ENCODE data around the gene CLCNKA.

Gene CLCNKA

DNA sequence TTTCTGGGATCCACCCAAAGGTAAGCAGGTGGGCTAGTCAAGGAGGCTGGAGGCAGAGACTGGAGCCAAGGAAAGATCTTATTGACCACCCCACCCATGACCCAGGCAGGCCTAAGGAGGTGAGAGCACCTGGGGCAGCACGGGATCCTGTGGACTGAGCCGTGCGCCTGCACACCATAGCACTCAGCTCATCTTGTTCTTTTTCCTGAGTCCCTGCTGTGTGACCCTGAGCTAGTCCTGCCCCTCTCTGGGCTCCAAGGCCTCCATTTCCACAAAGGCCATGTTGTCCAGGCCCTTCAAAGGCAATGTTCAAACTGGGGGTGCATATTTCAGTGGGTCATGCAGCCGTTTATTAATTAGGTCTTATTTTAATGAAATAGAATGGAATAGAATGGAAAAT lies 44.4 kb downstream of the CLCNKA start:
- FAIRE-seq = no peak

DNA sequence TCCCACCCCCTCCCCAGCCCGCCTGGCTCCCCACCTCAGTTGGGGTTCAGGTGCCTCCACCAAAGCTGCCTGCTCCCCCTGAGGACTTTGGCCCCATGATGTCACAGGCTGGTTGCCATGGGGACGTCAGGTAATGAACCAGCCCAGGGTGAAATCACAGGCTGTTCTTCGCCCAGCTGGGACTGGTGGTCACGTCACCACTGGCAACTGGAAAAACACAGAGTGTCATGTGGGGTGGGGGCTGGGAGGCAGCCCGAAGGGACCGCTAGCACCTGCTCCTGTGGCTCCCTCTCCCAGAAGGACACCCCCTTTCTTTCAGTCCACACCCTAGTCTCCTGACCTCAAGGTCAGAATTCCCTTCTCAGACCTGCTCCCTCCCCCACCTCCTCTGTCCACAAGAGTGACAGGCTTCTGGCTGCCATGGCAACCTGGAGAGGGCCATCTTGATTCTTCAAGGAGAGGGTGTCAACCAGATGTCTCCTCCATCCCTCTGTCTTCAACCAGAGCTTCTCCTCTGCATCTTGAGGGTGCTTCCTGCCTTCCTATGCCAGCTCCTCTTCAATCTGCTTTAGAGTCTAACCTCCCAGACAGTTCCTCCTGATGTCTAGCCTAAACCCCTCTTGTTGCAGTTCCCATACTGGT lies 45.4 kb downstream of the CLCNKA start:
- FAIRE-seq = no peak

DNA sequence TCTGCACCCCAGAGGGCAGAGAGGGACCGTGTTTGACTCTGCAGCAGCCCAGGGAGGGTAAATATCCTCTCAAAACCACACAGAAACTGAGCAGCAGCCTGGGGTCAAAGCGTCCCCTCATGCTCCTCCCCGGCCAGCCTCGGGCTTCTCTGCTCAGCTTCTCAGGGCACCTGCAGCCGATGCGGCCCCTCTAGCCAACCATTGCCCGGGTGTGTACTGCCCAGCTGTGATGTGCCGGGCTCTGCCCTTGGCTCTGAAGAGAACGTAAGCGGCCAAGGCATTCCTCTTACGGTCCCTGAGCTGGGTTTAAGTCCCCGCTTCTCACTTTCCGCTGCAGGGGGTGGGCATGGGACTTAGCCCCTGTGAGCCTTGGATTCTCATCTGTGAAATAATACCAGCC lies 46.1 kb downstream of the CLCNKA start:
- FAIRE-seq = no peak

DNA sequence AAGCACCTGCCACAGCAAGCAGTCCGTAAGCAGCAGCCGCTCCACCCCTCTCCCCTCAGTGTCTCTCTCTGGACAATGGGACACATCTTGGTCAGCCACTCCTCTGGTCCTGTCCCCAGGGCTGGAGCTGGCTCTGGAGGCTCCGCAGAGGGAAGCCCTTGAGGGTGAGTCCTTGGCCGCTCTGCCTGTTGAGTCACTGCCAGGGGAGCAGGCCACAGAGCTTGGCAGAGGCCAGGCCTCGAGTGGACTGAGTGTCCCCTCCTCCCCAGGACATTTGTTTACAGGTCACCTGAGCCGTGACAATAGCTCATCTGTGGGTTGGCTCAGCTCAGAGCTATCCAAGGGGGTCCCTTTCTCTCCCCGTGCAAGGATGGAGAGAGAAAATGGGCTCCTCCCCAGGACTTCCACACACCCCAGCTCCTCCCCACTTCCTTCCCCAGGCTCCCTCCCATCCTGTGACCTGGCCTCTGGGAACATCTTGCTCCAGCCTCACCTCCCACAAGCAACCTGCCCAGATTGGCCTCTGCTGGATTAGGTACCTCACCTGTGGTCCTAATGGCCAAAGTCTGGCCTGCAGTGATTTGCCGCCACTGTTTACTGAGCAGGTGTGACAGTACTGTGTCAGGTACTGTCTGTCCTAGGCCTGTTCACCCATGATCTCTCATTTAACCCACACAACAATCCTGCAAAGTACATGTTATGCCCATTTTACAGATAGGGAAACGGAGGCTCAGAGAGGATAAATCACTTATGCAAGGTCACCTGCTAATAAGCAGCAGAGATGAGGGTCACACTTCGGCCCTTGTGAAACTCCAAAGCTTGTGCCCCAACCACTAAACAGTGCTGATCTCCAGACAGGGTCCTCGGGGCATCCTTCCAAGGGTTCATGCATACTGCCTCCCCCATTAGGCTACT lies 46.8 kb downstream of the CLCNKA start:
- no peak for FAIRE-seq

DNA sequence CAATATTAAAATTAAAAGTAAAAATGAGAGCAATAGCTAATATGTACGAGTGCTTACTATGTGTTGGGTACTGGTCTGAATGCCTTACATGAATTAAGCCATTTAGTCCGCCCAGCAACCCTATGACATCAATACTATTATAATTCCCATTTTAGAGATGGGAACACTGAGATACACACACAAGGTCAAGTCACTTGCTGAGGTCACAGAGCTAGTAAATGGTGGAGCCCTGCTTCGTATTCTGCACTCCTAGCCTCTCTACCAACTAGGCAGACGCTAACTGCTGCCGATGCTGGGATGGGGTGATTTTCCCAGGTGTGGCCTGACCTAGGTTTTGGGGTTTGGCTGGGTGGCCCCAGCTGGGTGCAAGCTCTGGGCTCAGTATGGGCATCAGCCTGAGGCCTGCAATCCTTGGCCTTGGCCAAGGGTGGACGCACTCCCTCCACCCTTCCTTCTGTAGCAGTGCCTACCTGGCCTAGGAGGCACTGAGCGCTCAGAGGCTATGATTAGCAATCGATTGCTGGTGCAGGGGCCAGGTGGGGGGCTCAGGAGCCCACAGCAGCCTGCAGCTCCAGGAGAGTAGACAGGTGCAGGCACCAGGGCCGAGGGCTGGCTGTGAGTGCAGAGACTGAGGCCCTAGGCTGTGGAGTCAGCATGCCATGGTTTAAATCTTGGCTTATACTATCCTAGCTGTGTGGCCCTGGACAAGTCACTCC lies 49.0 kb downstream of the CLCNKA start:
- FAIRE-seq = no peak

DNA sequence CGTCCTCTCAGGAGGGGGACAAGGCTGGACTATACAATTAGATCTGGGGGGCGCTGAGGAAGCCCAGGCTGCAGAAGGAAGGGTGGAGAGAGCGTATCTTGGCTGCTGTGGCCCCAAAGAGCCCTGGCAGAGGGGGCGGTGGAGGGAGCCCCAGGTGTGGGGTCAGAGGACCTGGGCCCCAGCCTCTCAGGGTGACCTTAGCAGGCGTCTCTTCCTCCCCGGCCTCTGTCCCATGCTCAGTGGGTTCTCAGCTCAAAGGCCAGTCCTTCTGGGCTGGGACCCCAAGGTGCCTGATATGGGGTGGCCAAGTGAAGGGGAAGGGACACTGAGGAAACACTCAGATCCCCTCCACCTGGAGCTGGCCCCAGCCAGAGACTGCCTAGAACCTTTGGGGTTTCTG lies 49.8 kb downstream of the CLCNKA start:
- no peak for FAIRE-seq

DNA sequence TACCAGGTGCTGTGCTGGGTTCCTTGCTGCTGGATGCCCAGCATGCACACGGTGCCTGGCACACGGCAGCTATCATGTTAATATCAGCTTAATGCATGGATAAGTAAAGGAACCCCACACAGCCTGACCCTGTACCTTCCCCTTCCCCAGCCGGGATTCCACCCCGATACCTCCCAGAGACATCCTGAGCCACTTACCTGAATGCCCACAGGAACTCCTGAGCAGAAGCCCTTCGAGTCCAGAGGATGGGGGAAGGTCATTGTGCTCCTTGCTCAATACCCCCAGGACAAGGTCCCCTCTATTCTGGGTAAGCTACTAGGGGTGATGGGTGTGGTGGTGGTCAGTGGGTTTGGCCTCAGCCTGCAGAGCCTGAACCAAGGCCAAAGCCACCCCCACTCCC lies 50.3 kb downstream of the CLCNKA start:
- FAIRE-seq = no peak

DNA sequence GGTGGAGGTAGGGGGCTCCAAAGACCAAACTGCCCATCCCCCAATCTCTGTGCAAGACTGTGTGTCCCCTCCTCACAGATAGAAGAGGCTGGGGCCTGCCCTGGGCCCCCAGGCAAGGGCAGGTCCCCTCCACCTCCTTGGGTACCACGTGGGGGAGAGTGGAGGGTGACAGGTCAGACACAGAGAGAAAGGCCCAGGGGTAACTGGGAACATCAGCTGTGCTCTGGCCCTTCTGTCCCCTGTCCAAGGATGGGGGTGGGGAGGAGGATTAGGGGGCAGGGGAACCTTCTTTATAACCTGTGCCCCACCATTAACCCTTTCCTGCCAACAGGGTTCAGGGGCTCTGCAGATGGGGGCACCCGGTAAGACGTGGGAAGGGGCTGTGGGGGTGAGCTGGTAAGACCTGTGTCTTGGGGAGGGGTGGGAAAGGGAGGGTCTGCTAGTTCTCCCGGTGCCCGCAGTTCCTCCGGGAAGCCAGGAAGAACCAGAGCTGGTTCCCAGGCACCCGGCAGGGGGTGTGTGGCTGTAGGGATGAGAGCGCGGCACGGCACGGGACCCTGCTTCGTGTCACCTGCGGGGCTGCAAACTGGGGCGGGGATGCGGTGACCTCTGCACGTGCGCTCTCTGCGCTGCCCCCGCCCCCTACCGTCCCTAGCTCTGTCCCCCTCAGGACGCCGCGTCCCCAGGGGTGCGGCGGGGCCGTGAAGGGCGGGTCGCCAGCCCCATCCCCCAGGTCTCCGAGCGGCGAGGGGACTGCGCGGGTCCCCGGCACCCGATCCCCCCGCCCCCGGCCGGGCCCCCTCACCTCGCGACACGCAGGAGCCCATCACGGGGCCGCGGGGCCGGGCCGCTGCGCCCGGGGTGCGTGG lies 51.0 kb downstream of the CLCNKA start:
- no peak for FAIRE-seq

DNA sequence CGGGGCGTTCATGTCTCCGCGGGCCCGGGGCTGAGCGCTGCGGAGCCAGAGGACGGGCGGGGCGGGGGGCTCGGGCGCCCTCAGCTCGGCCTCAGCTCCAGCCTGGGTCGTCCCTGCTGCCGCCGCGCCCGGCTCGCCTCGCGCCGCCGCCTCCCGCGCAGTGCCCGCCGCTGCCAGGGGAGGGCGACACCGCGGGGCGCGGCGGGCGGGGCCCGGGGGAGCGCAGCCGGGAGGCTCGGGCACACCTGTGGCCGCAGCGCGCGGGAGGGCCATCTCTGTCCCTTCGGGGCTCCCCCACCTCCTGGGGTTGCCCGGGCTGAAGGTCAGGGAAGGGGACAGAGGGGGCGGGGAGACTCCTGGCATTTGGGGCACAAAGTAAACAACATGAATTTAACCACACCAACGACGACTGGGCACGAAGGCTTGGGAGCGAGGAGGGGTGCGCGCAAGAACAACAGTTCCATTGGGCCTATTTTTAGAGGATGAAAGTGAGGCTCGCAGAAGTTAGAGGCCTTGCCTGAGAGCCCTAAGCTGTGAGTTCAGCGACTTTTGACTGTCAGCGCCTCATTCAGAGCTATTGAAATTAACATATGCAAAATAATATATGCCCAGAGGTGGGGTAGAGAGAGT lies 51.8 kb downstream of the CLCNKA start, which contains the start of gene FAM131C:
Gene FAM131C (minus strand): TSS at position 162 of the 630 bp plus-strand sequence. CDS start 209 bp downstream, outside the sequence.
- FAIRE-seq = no peak

DNA sequence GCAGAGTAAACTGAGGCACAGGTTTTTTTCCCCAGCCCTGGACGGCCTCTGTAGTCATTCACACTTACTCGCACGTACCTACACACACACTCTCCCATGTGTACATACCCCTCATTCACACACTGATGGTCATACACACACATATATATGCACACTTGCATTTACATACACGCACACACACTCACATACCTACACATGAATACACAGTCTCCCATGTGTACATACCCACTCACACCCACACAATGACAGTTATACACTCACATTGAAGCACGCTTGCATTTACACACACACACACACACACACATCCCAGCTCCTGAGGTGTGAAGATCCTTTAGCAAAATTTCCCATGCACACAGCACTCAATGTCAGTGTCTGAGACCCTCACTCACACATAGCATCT lies 52.4 kb downstream of the CLCNKA start:
- no peak for FAIRE-seq

DNA sequence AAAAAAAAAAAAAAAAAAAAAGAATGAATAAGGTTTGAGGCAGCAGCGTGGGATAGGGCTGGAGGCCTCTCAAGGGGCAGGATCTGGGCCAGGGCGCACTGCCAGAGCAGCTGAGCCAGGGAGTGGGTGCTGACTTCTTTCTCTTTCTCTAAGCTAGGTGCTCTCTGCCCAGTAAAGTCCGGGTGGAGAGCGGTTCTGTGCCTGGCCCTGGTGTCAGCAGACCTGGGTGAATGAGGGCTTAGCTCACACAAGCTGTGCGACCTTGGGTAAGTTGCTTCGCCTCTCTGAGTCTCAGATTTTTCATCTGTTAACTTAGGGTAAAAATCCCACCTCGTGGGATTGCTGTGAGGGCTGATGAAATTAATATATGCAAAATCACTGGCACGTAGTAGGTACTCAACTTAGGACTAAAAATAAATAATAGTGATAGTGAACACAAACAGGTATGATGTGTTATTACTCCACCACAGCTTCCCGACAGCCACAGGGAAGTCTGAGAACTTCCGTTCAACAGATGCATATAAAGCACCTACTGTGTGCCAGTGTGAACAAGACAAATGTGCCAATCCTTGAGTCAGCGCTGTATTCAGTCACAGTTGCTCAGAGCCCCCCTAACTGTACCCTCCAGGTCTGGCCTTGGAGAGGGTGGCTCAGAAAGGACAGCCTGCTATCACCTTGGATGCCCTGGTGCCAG lies 53.6 kb downstream of the CLCNKA start:
- no peak for FAIRE-seq

DNA sequence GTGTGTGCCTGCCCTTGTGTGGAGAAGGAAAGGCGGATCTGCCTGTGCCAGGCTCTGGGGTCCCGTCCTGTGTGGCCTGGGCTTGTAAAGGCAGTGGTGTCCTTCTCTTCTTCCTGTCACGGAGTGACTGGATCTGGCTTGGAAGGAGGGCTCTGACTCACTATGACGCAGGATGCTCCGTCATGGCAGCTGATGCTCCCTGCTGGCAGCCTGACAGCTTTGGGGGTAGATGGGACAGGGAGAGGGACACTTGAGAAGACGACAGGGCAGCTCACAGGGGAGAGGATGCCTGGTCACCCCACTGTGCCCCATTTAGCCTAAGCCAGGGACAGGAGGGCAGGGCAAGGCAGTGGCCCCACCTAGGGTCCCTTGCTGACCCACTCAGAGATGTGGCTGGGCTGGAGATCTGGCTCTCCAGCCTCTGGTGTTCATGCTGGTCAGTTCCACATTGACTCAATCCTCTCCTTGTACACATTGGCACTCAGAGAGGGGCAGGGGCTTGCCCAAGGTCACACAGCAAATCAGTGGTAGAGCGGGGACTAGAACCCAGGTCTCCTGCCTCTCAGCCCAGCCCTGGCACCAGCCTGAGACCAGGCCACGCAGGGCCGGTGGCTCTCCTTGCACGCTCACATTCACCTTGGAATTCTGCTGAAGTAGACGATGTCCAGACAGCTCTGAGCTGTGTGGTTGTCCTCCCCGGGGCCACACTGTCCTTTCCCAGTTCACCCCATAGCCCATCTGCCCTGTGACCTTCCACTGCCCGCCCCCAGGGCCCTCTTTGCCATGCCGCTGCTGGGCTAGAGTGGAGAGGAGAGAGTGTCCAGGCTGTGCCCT lies 54.4 kb downstream of the CLCNKA start:
- no peak for FAIRE-seq

DNA sequence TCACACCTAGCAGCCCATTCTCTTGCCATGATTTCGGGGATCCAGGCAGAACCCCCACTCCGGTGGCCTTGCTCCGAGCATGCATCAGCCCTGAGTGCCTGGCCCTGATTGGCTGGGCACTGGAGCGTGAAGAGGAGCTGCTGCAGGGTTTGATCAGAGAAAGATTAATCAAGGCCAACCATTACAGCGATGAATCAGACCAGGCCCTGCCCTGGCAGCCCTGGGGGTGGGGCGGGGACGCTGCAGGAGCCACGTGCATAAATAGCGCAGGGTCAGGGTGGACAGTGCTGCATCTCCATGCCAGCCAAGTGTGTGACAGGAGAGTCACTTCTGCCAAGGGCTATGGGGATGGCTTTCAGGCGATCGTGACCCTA lies 55.0 kb downstream of the CLCNKA start:
- FAIRE-seq = no peak

DNA sequence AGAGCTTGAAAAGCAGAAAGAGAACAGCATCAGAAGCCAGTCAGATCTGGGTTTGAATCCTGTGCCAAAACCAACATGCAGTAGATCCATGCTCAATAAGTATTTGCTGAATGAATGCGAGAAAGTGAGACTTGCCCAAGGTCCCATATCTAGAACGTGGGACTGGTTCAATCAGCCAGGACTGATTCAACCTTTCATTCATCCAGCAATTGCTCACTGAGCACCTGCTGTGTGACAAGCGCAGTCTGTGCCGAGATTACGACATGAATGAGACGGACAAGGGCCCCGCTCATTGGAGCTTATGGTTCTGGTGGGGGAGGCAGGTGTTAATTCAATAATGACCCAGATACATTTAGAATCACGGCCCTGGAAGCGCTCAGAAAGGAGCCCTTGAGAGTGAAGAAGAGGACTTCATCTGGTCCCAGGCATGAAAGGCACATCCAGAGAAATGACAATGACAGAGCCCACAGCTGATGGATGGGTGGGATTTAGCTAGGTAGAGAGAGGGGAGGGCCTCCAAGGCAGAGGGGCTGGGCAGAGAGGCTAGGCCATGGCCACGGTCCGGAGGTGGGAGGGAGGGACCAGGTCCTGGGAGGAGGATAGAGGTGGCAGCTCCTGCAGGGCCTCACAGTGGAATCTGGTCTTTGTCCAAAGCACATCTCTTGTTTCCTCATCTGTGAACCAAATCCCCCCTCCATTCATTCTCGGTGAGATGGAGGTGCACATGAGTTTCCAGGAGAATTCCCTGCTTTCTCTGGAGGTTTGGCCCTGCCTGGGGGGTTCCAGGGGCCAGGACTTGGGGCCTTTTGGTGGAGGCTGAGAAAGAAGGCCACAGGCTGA lies 55.8 kb downstream of the CLCNKA start:
- FAIRE-seq = no peak

DNA sequence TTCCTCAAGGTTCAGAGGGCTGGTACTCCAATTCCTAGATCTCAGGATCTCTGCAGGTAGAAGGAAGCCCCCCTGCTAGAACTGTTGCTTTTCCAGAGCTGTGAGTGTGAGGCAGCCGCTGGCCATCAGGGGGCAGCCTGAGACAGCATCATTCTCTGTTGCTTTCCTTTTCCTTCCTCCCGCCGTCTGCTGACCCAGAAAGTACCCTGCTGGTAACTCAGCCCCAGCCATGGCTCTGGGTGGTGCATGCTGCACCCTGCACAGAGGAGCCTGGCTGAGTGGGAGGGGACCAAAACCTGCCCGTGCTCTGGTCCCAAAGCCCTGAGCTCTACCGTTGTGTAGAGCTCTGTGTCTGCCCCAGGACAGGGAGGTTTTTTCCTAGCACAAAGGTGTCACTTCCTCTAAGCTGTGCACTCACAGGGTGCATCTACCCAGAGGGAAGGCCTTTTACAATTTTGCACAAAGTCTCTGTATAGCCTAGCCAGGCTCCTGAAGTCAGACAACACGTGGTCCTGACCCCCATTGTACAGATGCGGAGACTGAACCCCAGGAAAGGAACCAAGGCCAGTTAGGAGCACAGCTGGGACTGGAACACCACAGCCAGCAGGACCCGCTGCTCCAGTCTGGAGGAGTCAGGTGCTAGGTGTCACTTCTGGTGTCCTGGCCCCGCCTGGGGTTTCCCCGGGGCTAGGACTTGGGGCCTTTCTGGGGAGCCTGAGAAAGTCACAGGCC lies 57.3 kb downstream of the CLCNKA start:
- FAIRE-seq = no peak

DNA sequence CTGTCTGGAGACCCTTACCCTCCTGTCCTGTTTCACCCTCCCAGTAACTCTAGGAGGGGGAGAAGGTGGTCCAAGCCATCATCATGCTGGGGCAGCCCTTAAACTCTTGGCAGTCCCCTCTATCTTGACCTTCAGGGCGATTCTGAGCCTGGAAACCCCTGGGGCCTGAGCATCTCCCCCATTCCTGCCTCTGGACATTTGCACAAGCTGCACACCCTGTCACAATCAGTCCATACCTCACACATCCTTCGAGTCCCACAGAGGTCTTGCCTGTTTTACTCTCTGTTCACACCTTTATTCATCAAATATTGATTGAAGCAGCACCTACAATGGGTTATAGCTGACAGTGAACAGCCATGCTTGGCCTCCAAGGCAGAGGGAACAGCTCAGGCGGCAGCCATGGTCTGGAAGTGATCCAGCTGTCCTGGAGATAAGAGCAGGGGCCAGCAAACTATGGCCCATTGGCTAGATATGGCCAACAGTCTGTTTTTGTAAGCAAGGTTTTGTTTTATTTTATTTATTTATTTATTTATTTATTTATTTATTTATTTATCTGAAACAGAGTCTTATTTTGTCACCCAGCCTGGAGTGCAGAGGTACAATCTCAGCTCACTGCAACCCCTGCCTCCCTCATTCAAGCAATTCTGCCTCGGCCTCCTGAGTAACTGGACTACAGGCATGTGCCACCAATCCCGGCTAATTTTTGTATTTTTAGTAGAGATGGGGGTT lies 58.8 kb downstream of the CLCNKA start:
- FAIRE-seq = no peak

DNA sequence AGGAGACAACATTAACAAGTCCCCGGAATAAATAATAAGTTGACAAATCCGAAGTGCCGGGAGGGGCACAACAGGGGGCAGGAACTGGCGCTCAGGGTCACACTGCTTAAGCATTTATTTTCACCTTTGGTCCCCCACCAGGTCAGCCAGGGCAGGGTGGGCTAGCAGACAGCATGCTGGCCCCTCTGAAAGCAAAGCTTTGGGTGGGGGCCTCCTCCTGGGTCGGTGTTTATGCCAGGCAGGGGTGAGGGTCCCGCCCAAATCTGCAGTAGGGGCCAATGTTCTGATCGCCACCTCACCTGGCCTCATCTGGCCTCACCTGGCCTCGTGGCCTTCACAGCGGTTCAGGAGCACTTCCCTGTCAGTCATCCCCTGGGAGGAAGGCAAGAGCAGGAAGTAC lies 59.8 kb downstream of the CLCNKA start:
- FAIRE-seq = no peak

Measured in TTC549 (cell line).